ENCODE results near the gene PIN1.

- TF ChIP-seq EZH2 (IDR thresholded peaks at IDR 0.05; ENCODE audit: low read depth, low read length, severe bottlenecking) (no peak), CTCF (IDR thresholded peaks at IDR 0.05; ENCODE audit: control extremely low read depth in 1 of 3, insufficient read depth in 1 of 3, low read depth in 1 of 3, low read length in 3 of 3) (no peak), ATF2 (IDR thresholded peaks at IDR 0.05; ENCODE audit: low read length) (no peak), FOSL1 (IDR thresholded peaks at IDR 0.05; ENCODE audit: insufficient read depth, low read depth, low read length) (no peak), PHF8 (conservative IDR thresholded peaks at IDR 0.05; ENCODE audit: low read depth, low read length) (no peak), USF2 (IDR thresholded peaks at IDR 0.05; ENCODE audit: low read length) (no peak), TEAD4 (IDR thresholded peaks at IDR 0.05; ENCODE audit: low read depth, low read length) (no peak), ZNF274 (IDR thresholded peaks at IDR 0.05; ENCODE audit: borderline replicate concordance, extremely low read depth, low read length) (no peak), KDM4A (IDR thresholded peaks at IDR 0.05; ENCODE audit: low read depth, low read length, severe bottlenecking) (no peak), SIN3A (conservative IDR thresholded peaks at IDR 0.05 in 1 of 2, IDR thresholded peaks at IDR 0.05 in 1 of 2; ENCODE audit: low read depth in 1 of 2, low read length in 2 of 2) (no peak), JUN (IDR thresholded peaks at IDR 0.05; ENCODE audit: low read depth, low read length) (no peak), HDAC2 (IDR thresholded peaks at IDR 0.05; ENCODE audit: borderline replicate concordance in 1 of 2, low read depth in 2 of 2, low read length in 2 of 2) (no peak), TBP (IDR thresholded peaks at IDR 0.05; ENCODE audit: low read depth, low read length) (no peak)
Measured at GRCh38 chr19:9849791-9850190, 14.7 kb downstream of the PIN1 start.
